ENCODE data around the gene STX2. TPM values are rescaled to one million over a fixed set of nuclear protein-coding genes. Genes with fewer than 3 reads are reported as not detected.
A peak's percentile ranks its signal among the peaks of the same experiment; 100 is the strongest.
"Not testable (repeated sequence)": the region's sequence is repeated elsewhere in the genome, so short reads cannot be mapped to it uniquely, and the experiment has no call there.

STX2 gene
- total RNA-seq = 16.5 TPM

DNA sequence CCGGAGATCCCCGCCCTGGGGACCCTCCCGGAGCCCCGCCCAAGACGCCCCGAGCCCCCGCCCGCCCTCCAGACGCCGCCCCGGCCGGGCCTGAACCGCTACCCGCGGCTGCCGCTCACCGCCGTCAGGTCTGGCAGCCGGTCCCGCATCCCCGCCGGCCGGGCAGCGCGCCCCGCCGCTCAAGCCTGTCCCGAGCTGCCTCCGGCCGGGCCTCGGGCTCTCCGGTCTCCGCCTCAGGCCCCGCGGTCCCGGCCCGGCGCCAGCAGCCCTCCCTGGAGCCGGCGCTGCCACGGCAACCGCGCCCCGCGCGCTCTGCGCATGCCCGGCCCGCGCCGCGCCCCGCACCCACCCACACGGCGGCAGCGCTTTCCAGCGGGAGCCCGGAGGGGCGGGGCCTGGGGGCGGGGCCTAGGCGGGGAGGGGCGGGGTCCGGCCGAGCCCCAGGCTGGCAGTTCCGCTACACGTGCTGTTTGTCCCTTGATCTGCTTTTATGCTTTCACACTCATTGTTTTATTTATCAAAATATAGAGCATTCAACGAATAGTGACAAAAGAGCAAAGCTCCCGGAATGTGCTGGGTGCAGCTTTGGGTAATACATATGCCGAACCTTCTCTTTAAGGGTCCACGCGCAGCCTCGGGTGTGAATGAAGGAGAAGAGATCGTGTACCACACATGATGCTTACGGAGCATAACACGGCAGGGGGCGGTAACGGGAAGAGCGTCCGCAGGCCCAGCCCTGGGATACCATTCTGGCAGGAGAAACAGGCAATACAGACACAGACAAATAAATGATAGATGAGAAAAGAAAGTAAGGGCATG, at the start of gene STX2:
STX2 (minus strand) TSS at position 300 of the 819 bp plus-strand sequence; CDS start at position 149, 151 bp downstream.
- Histone ChIP-seq H3K27ac (peak within 1 kb of the TSS; percentile 81), H3K27me3 (no peaks in the 10 kb centered on the region), H3K36me3 (no peaks in the 10 kb centered on the region), H3K9me3 (no peaks in the 10 kb centered on the region), H3K4me3 (peak within 1 kb of the TSS; percentile 69 to 94), H3K4me1 (peaks cover 15% of the 10 kb centered on the region)
- intact Hi-C loops (cut with DNase I) = no loop called here
- DNase-seq (ENCODE audit: extremely low spot score in 2 of 2) = no peak
- TF ChIP-seq POLR2A (IDR thresholded peaks at IDR 0.05) = peak in 1 of 2 donors; percentile 28
- peak in 1 of 2 donors; percentile 15 for TF ChIP-seq POLR2AphosphoS5 (IDR thresholded peaks at IDR 0.05; ENCODE audit: insufficient read depth in 1 of 2, low read depth in 1 of 2)
- TF ChIP-seq, protein P1, sequence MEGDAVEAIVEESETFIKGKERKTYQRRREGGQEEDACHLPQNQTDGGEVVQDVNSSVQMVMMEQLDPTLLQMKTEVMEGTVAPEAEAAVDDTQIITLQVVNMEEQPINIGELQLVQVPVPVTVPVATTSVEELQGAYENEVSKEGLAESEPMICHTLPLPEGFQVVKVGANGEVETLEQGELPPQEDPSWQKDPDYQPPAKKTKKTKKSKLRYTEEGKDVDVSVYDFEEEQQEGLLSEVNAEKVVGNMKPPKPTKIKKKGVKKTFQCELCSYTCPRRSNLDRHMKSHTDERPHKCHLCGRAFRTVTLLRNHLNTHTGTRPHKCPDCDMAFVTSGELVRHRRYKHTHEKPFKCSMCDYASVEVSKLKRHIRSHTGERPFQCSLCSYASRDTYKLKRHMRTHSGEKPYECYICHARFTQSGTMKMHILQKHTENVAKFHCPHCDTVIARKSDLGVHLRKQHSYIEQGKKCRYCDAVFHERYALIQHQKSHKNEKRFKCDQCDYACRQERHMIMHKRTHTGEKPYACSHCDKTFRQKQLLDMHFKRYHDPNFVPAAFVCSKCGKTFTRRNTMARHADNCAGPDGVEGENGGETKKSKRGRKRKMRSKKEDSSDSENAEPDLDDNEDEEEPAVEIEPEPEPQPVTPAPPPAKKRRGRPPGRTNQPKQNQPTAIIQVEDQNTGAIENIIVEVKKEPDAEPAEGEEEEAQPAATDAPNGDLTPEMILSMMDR (IDR thresholded peaks at IDR 0.05) = no peak

GRCh38 chr12:130887190-130887589, 48.1 kb upstream of the STX2 start:
- not testable (repeated sequence) for H3K4me3 ChIP-seq, H3K9me3 ChIP-seq

DNA sequence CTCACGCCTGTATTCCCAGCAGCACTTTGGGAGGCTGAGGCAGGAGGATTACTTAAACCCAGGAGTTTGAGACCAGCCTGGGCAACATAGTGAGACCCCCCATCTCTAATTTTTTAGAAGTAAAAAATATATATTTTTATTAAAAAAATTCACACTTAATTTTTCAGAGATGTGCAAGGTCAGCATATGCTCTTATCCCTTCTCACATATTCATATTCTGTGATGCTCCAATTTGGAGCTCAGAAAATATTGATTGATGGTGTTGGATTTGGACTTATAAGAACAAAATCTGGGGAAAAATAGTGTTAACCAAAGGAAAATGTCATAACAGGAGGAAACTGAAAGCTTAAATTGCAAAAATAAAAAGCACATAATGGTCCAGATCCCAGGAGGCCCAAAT, 42.5 kb upstream of the STX2 start:
- H3K36me3 ChIP-seq = peaks cover 0 to 5% of the 10 kb centered on the region in 2 donors
- TF ChIP-seq, protein P1 (IDR thresholded peaks at IDR 0.05) = no peak
- no peak for TF ChIP-seq POLR2A (IDR thresholded peaks at IDR 0.05)
- intact Hi-C loops (cut with DNase I) = no loop called here
- no peak for DNase-seq (ENCODE audit: extremely low spot score in 2 of 2)
- H3K4me3 ChIP-seq = no peak overlapping the region
- no peaks in the 10 kb centered on the region for H3K9me3 ChIP-seq
- peaks cover 11% of the 10 kb centered on the region for H3K4me1 ChIP-seq
- no peak overlapping the region for H3K27ac ChIP-seq
- H3K27me3 ChIP-seq = no peaks in the 10 kb centered on the region

More at GRCh38 chr12:130887190-130887589, 48.1 kb upstream of the STX2 start:
- intact Hi-C loops (cut with DNase I); DNase-seq (ENCODE audit: extremely low spot score in 2 of 2); H3K36me3 ChIP-seq; H3K4me1 ChIP-seq; H3K27ac ChIP-seq; H3K27me3 ChIP-seq: not testable (repeated sequence)

DNA sequence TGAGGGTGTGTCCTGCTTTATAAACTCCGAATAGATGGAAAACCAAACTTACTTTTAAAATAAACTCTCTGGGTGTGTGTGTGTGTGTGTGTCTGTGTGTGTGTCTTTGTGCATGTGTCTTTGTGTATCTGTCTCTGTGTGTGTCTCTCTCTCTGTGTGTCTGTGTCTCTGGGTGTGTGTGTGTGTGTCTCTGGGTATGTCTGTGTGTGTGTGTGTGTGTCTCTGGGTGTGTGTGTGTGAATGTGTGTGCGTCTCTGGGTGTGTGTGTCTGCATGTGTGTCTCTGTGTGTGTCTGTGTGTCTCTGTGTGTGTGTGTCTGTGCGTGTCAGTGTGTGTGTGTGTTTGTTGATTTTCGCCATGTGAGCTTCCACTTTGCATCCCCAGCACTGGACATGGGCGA, 42.0 kb upstream of the STX2 start:
- Histone ChIP-seq H3K4me1 (peaks cover 11% of the 10 kb centered on the region), H3K36me3 (peaks cover 0 to 10% of the 10 kb centered on the region in 2 donors), H3K27me3 (no peaks in the 10 kb centered on the region), H3K9me3 (no peaks in the 10 kb centered on the region), H3K27ac (no peak overlapping the region), H3K4me3 (peak overlapping the region in 1 of 2 donors; percentile 30)
- TF ChIP-seq, protein P1 (IDR thresholded peaks at IDR 0.05) = no peak
- TF ChIP-seq POLR2A (IDR thresholded peaks at IDR 0.05) (no peak), POLR2AphosphoS5 (IDR thresholded peaks at IDR 0.05; ENCODE audit: insufficient read depth in 1 of 2, low read depth in 1 of 2) (no peak)
- no peak for DNase-seq (ENCODE audit: extremely low spot score in 2 of 2)
- intact Hi-C loops (cut with DNase I) = no loop called here

DNA sequence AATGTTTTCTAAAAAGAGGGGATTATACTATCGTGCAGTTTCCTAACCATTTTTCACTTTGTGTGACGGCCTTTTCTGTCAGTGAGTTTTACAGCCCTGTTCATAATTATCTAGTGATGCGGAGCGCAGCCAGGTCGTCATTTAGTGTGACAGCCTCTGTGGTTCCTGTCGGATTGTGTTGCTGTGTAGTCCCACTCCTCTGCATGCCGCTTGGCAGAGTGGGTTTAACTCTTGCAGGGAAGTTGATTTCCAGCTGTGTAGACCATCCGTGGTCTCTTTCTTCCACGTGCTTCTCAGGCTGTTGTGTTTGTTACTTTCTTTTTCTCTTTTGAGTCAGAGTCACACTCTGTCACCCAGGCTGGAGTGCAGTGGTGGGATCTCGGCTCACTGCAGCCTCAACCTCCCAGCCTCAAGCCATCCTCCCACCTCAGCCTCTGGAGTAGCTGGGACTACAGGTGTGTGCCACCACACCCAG, 41.4 kb upstream of the STX2 start:
- TF ChIP-seq, protein P1 (IDR thresholded peaks at IDR 0.05) = no peak
- TF ChIP-seq POLR2A (IDR thresholded peaks at IDR 0.05) (no peak), POLR2AphosphoS5 (IDR thresholded peaks at IDR 0.05; ENCODE audit: insufficient read depth in 1 of 2, low read depth in 1 of 2) (no peak)
- intact Hi-C loops (cut with DNase I) = no loop called here
- Histone ChIP-seq H3K4me3 (peak overlapping the region; percentile 24 to 30), H3K9me3 (no peaks in the 10 kb centered on the region), H3K4me1 (peaks cover 11% of the 10 kb centered on the region), H3K27me3 (no peaks in the 10 kb centered on the region), H3K36me3 (peaks cover under 1 to 16% of the 10 kb centered on the region in 2 donors), H3K27ac (no peak overlapping the region)
- no peak for DNase-seq (ENCODE audit: extremely low spot score in 2 of 2)
